ENCODE measurements around the gene PARP3. TPM values are rescaled to one million over a fixed set of nuclear protein-coding genes. Genes with fewer than 3 reads are reported as not detected.

Gene PARP3
- total RNA-seq, 1 experiment from 2014 or later: 17.5 TPM

DNA sequence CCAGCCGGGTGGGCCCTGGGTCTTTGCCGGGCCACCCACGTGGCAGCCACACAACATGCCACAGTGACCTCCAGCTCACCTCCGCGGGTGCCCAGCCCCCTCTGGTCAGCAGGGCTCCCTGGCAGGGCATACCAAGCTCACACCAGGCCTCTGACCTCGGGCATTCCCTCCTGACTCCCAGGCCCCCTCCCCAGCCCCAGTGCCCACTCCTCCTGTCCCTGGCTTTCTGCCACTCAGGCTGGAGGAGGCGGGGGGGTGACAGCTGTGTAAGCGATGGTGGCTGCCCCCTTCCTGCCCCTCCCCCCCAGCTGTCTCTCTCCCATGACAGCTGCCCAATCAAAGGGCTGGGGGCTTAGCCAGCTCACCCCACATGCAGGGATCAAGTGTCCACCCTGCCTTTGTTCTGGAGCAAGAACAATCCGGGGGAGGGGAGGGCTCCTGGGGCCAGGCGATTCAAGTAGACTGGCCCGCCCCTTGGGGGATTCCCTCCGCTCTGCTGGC lies 21.8 kb downstream of the PARP3 start:
- ChIA-PET POLR2A (interaction anchor here (1.4 kb wide), 1 partner anchor 10 kb away, joined by 6 read pairs; the partner anchor contains the start of gene ABHD14B), RAD21 (ENCODE audit: low non-redundant PET in 1 of 2, low total read pairs in 2 of 2, uncharacterized antibody in 2 of 2, unreplicated experiment in 2 of 2) (no interaction called here), CTCF (interaction anchor here (1.2 kb wide), 1 partner anchor 22 kb away, joined by 3 read pairs; the partner anchor contains the start of gene RRP9)
- intact Hi-C loops (cut with micrococcal nuclease): no loop called here
- ATAC-seq: no peak
- no peak overlapping the region for H3K27ac ChIP-seq (ENCODE audit: low read depth, low read length)
- H2AFZ ChIP-seq (ENCODE audit: low read depth, low read length, poor library complexity, severe bottlenecking): no peak overlapping the region
- H3K9me3 ChIP-seq (ENCODE audit: control insufficient read depth in 1 of 2, insufficient read depth in 1 of 2, low read depth in 1 of 2, low read length in 2 of 2): no peaks in the 10 kb centered on the region
- H4K20me1 ChIP-seq (ENCODE audit: insufficient read depth): no peaks in the 10 kb centered on the region
- no peaks in the 10 kb centered on the region for H3K9me2 ChIP-seq (ENCODE audit: insufficient read depth)
- H3K9ac ChIP-seq (ENCODE audit: low read length): no peak overlapping the region
- H3K4me3 ChIP-seq (replicated peaks in 1 of 2; ENCODE audit: low read depth in 1 of 2, low read length in 2 of 2): no peak overlapping the region
- 0 out of 4 replicates have a peak, but pooled peaks cover 0 to 3% of the 10 kb centered on the region in 2 experiments for H3K36me3 ChIP-seq (ENCODE audit: control insufficient read depth in 1 of 2, insufficient read depth in 2 of 2, low read length in 2 of 2)
- no TSS peak for BruUV-seq (replicated peaks)
- H3K27me3 ChIP-seq (ENCODE audit: insufficient read depth, low read length): no peaks in the 10 kb centered on the region
- TF ChIP-seq, protein P1, sequence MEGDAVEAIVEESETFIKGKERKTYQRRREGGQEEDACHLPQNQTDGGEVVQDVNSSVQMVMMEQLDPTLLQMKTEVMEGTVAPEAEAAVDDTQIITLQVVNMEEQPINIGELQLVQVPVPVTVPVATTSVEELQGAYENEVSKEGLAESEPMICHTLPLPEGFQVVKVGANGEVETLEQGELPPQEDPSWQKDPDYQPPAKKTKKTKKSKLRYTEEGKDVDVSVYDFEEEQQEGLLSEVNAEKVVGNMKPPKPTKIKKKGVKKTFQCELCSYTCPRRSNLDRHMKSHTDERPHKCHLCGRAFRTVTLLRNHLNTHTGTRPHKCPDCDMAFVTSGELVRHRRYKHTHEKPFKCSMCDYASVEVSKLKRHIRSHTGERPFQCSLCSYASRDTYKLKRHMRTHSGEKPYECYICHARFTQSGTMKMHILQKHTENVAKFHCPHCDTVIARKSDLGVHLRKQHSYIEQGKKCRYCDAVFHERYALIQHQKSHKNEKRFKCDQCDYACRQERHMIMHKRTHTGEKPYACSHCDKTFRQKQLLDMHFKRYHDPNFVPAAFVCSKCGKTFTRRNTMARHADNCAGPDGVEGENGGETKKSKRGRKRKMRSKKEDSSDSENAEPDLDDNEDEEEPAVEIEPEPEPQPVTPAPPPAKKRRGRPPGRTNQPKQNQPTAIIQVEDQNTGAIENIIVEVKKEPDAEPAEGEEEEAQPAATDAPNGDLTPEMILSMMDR (IDR thresholded peaks at IDR 0.05 in 2 of 3, conservative IDR thresholded peaks at IDR 0.05 in 1 of 3; ENCODE audit: borderline replicate concordance in 1 of 3, insufficient read depth in 1 of 3, low read depth in 2 of 3, low read length in 2 of 3): no peak
- TF ChIP-seq SP1 (IDR thresholded peaks at IDR 0.05; ENCODE audit: low read depth) (no peak), JUND (IDR thresholded peaks at IDR 0.05) (no peak)
- TF ChIP-seq, protein P2, sequence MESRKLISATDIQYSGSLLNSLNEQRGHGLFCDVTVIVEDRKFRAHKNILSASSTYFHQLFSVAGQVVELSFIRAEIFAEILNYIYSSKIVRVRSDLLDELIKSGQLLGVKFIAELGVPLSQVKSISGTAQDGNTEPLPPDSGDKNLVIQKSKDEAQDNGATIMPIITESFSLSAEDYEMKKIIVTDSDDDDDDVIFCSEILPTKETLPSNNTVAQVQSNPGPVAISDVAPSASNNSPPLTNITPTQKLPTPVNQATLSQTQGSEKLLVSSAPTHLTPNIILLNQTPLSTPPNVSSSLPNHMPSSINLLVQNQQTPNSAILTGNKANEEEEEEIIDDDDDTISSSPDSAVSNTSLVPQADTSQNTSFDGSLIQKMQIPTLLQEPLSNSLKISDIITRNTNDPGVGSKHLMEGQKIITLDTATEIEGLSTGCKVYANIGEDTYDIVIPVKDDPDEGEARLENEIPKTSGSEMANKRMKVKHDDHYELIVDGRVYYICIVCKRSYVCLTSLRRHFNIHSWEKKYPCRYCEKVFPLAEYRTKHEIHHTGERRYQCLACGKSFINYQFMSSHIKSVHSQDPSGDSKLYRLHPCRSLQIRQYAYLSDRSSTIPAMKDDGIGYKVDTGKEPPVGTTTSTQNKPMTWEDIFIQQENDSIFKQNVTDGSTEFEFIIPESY (IDR thresholded peaks at IDR 0.05; ENCODE audit: extremely low read depth, insufficient replicate concordance, low read length): no peak
- peaks cover 13 to 24% of the 10 kb centered on the region in 2 experiments for H3K4me1 ChIP-seq (ENCODE audit: control insufficient read depth in 1 of 2, insufficient read depth in 2 of 2, low read length in 2 of 2)
- DNase-seq (ENCODE audit: low read depth, low spot score): no peak
- peaks cover 3% of the 10 kb centered on the region; the same call in 1 of the 2 replicates for H3K79me2 ChIP-seq (ENCODE audit: insufficient read depth, low read length)
- no peak overlapping the region for H3K4me2 ChIP-seq (ENCODE audit: low read length)
